Measurements from ENCODE around the gene UBE2H.
"Not testable (repeated sequence)": the region's sequence is repeated elsewhere in the genome, so short reads cannot be mapped to it uniquely, and the experiment has no call there.

The UBE2H gene

GRCh38 chr7:129908181-129908580 is 44.6 kb downstream of the UBE2H start:
- no peak for DNase-seq (ENCODE audit: low read depth in 1 of 2, low spot score in 1 of 2)

- DNase-seq (ENCODE audit: low read depth in 1 of 2, low spot score in 1 of 2): no peak
Measured at GRCh38 chr7:129907122-129907736, 45.5 kb downstream of the UBE2H start.

- no peak for DNase-seq (ENCODE audit: low read depth in 1 of 2, low spot score in 1 of 2)
Measured at GRCh38 chr7:129906700-129907099, 46.1 kb downstream of the UBE2H start.

- DNase-seq (ENCODE audit: low read depth in 1 of 2, low spot score in 1 of 2): no peak
Measured at GRCh38 chr7:129903935-129904334, 48.8 kb downstream of the UBE2H start.

- DNase-seq (ENCODE audit: low read depth in 1 of 2, low spot score in 1 of 2): no peak
Measured at GRCh38 chr7:129902788-129903422, 49.9 kb downstream of the UBE2H start.

- no peak for DNase-seq (ENCODE audit: low read depth in 1 of 2, low spot score in 1 of 2)
Measured at GRCh38 chr7:129898502-129899160, 54.1 kb downstream of the UBE2H start.

GRCh38 chr7:129898007-129898406 is 54.8 kb downstream of the UBE2H start:
- DNase-seq (ENCODE audit: low read depth in 1 of 2, low spot score in 1 of 2): no peak

GRCh38 chr7:129896568-129897382 is 56.0 kb downstream of the UBE2H start:
- no peak for DNase-seq (ENCODE audit: low read depth in 1 of 2, low spot score in 1 of 2)

- not testable (repeated sequence) for DNase-seq (ENCODE audit: low read depth in 1 of 2, low spot score in 1 of 2)
Measured at GRCh38 chr7:129894184-129894583, 58.6 kb downstream of the UBE2H start.

- DNase-seq (ENCODE audit: low read depth in 1 of 2, low spot score in 1 of 2): no peak
Measured at GRCh38 chr7:129890090-129890489, 62.7 kb downstream of the UBE2H start.

- no peak for DNase-seq (ENCODE audit: low read depth in 1 of 2, low spot score in 1 of 2)
Measured at GRCh38 chr7:129889133-129889844, 63.5 kb downstream of the UBE2H start.

GRCh38 chr7:129887865-129888264 is 64.9 kb downstream of the UBE2H start:
- DNase-seq (ENCODE audit: low read depth in 1 of 2, low spot score in 1 of 2): no peak

GRCh38 chr7:129886818-129887186 is 66.0 kb downstream of the UBE2H start:
- no peak for DNase-seq (ENCODE audit: low read depth in 1 of 2, low spot score in 1 of 2)

GRCh38 chr7:129886167-129886817 is 66.5 kb downstream of the UBE2H start:
- no peak for DNase-seq (ENCODE audit: low read depth in 1 of 2, low spot score in 1 of 2)

- no peak for DNase-seq (ENCODE audit: low read depth in 1 of 2, low spot score in 1 of 2)
Measured at GRCh38 chr7:129884495-129884894, 68.3 kb downstream of the UBE2H start.

GRCh38 chr7:129883151-129883550 is 69.6 kb downstream of the UBE2H start:
- DNase-seq (ENCODE audit: low read depth in 1 of 2, low spot score in 1 of 2): no peak

- DNase-seq (ENCODE audit: low read depth in 1 of 2, low spot score in 1 of 2): no peak
Measured at GRCh38 chr7:129882531-129882930, 70.2 kb downstream of the UBE2H start.

- DNase-seq (ENCODE audit: low read depth in 1 of 2, low spot score in 1 of 2): no peak
Measured at GRCh38 chr7:129877146-129877792, 75.5 kb downstream of the UBE2H start.

- DNase-seq (ENCODE audit: low read depth in 1 of 2, low spot score in 1 of 2): no peak
Measured at GRCh38 chr7:129875745-129876411, 76.9 kb downstream of the UBE2H start.

GRCh38 chr7:129875160-129875559 is 77.6 kb downstream of the UBE2H start:
- no peak for DNase-seq (ENCODE audit: low read depth in 1 of 2, low spot score in 1 of 2)
